HuH-7.5 (cell line): ENCODE measurements around the gene PPIC.
A peak's percentile ranks its signal among the peaks of the same experiment; 100 is the strongest.
"Not testable (repeated sequence)": the region's sequence is repeated elsewhere in the genome, so short reads cannot be mapped to it uniquely, and the experiment has no call there.

Source experiments
- DNase-seq: peaks from one replicate; pipeline ENCODE4 v3.0.0; 2011; ENCODE audit warnings: low spot score

Gene PPIC

DNA sequence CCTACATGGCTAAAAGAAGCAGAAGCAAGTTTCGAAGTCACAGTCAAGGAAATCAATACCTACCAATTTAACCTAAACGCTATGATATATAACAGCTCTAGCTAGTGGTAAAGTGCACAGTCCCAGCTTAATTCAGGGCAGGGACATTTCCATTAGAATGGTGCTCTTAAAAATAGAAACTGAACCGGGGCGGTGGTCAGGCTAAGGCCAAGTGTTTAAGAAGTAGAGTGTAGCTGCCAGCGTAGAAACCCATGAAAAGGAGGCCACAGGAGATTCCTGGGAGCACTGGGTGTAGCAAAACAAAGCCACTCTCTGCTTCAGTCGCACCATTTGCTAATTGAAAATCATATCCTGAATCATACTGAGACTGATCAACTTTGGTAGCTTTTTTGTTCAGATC, 28.8 kb downstream of the PPIC start:
- no peak for DNase-seq

GRCh38 chr5:123007182-123007581, 29.3 kb downstream of the PPIC start:
- no peak for DNase-seq

DNA sequence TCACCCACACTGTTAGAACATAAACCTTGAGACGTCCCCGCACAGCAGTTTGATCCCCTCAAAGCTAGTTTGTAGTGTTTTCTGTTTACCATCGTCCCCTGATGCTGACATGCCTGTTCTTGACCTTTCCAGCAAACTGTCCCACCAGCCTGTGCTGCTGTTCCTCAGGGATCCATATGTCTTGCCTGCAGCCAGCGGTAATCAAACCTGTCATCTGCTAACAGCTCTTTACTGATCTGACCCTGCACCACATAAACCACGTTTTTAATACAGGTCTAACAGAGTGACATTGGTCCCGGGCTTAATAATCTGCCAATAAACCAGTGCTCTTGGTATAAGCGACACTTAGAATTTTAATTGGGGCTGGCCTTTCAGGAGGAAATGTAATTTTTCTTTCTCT, 34.7 kb downstream of the PPIC start:
- DNase-seq = no peak

DNA sequence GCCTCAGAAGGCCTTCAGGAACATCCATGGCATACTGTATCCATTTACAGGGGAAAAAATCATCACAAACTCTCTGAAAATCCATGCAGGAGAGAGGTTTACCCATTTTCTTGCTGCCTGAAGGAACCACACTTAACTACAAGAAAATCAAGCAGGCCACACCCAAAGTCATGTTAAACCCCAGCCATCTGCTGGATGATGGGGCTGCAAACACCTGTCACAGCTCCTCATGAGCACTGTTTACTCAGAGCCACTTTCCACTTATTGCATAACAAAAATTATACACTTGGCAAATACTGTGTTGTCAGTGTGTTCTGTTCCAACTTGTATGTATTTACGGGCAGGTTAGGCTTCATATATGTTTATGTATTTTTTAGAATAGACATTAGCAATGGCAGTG, 35.8 kb downstream of the PPIC start:
- DNase-seq = no peak

DNA sequence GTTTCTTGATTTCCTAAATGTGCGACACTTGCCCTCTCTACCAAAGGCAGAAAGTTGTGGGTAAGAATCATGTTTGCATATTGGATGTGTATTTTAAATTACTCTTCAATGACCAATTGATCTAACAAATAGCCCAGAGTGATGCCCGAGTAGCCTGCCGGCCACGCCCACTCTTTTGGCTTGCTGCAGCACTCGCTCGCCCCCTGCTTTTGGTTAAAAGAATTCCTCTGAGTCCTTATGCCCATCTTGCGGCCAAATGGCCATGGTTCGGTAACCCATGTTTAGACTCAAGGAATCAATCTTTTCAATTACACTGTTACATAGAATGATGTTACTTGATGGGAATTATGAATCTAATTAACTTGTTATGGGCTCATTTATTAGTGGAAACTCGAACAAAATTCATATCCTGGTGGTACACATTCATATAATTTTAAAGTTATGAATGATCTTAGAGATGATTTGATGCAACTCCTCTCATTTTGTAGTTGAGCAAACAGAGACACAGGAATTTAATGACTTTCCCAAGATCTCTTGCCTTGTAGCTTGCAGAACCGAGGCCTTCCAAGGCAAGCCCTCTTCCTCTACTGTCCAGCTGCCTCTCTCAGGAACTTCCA, 36.5 kb downstream of the PPIC start:
- DNase-seq = peak; percentile 26

DNA sequence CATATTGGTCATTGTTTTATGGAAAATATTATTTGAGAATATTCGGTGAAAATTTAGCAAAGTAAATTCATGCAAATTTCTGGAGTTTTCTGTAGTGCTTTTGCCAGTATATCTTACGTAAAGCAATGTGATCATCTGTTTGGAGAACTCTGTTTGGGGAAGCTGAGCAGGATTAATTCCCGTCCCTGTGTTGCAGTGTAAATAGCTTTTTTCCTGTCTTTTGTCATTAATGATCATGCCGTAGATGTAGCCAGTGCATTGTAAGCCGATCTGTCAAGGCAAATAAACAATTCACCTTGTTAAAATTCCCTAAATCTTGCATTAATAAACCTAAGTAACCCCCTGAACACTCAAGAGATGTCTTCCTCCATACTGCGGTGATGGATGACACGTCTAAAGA, 39.2 kb downstream of the PPIC start:
- DNase-seq = no peak

DNA sequence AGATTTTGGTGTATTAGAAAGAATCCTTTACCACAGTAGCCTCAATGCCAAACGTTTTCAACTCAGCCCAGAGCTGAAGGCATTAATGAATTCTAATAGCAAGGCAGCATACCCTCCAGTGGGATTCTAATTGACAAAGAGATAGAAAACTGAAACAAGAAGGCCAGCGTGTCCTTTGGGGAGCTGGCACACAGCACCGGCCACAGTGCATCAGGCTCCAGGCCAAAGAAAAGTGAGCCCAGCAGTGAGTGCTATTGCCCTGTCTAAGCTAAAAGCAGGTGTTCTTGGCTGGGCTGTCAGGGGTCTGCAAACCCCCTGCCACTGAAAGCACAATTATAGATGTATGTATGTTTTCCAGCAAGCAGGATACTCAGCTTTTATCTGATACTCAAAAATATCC, 40.4 kb downstream of the PPIC start:
- no peak for DNase-seq

DNA sequence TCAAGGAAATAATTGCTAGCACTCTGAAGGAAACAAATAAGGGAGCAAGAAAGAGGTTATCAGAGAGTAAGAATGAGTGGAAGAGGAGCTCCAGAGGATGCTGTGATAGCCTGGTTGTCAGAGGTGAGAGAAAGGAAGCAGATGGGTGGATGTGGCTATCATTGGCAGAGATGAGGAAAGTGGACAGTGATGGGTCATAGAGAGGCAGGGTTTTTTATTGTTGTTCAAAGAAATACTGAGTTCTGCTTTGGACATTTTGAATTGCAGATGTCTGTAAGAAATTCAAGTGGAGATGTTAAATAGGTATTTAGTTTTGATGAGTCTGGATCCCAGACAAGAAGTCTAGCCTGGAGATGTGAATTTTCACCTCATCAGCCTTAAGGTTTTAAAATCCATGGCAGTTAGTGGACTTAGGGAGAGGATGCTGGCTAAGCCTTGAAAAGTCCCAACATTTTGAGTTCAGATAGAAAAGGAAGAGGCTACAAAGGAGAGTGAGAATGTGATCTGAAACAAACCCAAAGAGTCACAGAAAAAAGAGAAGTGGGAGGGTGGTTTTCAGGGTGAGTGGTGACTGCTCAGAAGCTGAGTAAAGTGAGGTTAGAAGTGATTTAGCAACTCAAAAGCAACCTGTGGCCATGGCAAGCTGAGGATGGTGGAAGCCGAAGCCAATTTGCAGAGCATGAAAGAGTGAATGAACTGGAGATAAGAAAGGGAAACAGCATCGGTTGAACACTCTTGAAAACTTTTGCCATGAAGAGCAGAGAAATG, 50.4 kb downstream of the PPIC start:
- DNase-seq = no peak

- no peak for DNase-seq
These were observed 51.4 kb downstream of the PPIC start for GRCh38 chr5:122985006-122985700.

GRCh38 chr5:122984425-122984824, 52.1 kb downstream of the PPIC start:
- no peak for DNase-seq

GRCh38 chr5:122982376-122982775, 54.1 kb downstream of the PPIC start:
- DNase-seq = no peak

GRCh38 chr5:122981846-122982245, 54.7 kb downstream of the PPIC start:
- DNase-seq = no peak

- no peak for DNase-seq
These were observed 57.8 kb downstream of the PPIC start for GRCh38 chr5:122978644-122979297.

DNA sequence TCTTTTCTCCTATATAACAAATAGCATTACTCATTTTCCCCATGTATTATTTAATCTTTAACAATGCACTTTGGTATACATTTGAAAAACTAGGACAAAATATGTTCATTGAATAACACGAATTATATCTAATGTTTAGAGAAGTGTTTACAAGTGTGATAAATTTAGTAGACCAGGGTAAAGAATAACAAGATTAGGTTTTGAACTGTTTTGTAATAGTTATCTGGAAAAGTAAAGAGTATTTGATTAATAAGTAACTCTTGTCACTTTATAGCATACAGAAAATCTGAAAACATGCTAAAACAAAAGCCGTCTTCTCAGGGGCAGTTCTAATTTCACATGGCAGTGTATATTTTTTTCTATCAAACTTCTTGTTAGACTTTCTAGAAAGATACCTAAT, 58.5 kb downstream of the PPIC start:
- DNase-seq = no peak

GRCh38 chr5:122977319-122977718, 59.2 kb downstream of the PPIC start:
- DNase-seq = no peak

DNA sequence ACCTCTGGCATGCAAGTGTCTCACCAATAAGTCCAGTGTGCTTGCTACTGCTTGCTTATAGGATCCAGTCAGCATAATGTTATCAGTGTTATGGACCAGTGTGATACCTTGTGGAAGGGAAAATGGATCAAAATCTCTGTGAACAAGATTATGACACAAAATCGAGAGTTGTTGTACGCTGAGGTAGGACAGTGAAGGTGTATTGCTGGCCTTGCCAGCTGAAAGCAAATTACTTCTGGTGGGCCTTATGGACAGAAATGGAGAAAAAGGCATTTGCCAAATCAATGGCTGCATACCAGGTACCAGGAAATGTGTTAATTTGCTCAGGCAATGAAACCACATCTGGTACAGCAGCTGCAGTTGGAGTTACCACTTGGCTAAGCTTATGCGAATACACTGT, 62.3 kb downstream of the PPIC start:
- DNase-seq = not testable (repeated sequence)

GRCh38 chr5:122973759-122974158, 62.8 kb downstream of the PPIC start:
- DNase-seq = not testable (repeated sequence)
